SJSA1 (cell line): ENCODE measurements around the gene SLC22A12. TPM values are rescaled to one million over a fixed set of nuclear protein-coding genes. Genes with fewer than 3 reads are reported as not detected.
"Not testable (repeated sequence)": the region's sequence is repeated elsewhere in the genome, so short reads cannot be mapped to it uniquely, and the experiment has no call there.

ENCODE experiments used
- DNase-seq, 2 experiments: peaks; one replicate each; pipeline ENCODE4 v3.0.0-alpha.2; 2015 to 2020; ENCODE audit warnings: low spot score in 2 of 2, low read depth in 1 of 2
- H3K27ac ChIP-seq: fragments of 250-450 bp; sonication (Bioruptor Pico); 2 replicates; pipeline ENCODE4 v1.5.1; 2020; ENCODE audit warnings: mild to moderate bottlenecking, moderate library complexity
- H3K27me3 ChIP-seq: fragments of 250-450 bp; sonication (Bioruptor Pico); replicated peaks from 2 replicates; pipeline ENCODE4 v1.5.1; 2020; ENCODE audit warnings: mild to moderate bottlenecking, moderate library complexity
- H3K36me3 ChIP-seq: fragments of 250-450 bp; sonication (Bioruptor Pico); 2 replicates; pipeline ENCODE4 v1.5.1; 2020; ENCODE audit warnings: mild to moderate bottlenecking
- H3K4me1 ChIP-seq: fragments of 250-450 bp; sonication (Bioruptor Pico); replicated peaks from 2 replicates; pipeline ENCODE4 v1.6.1; 2021; ENCODE audit warnings: mild to moderate bottlenecking
- H3K4me3 ChIP-seq: fragments of 250-450 bp; sonication (Bioruptor Pico); 2 replicates; pipeline ENCODE4 v1.5.1; 2020; ENCODE audit warnings: mild to moderate bottlenecking
- H3K9me3 ChIP-seq: fragments of 250-450 bp; sonication (Bioruptor Pico); replicated peaks from 2 replicates; pipeline ENCODE4 v1.5.1; 2020; ENCODE audit warnings: mild to moderate bottlenecking
- total RNA-seq: library from RNA; depleted of rRNA; stranded (reverse); fragments of >200 nt; shearing (Covaris generic); gene quantifications from 2 replicates; pipeline ENCODE4 v1.2.3, GENCODE V29; 2014

SLC22A12 gene
- total RNA-seq, 1 experiment from 2014 or later = not detected

DNA sequence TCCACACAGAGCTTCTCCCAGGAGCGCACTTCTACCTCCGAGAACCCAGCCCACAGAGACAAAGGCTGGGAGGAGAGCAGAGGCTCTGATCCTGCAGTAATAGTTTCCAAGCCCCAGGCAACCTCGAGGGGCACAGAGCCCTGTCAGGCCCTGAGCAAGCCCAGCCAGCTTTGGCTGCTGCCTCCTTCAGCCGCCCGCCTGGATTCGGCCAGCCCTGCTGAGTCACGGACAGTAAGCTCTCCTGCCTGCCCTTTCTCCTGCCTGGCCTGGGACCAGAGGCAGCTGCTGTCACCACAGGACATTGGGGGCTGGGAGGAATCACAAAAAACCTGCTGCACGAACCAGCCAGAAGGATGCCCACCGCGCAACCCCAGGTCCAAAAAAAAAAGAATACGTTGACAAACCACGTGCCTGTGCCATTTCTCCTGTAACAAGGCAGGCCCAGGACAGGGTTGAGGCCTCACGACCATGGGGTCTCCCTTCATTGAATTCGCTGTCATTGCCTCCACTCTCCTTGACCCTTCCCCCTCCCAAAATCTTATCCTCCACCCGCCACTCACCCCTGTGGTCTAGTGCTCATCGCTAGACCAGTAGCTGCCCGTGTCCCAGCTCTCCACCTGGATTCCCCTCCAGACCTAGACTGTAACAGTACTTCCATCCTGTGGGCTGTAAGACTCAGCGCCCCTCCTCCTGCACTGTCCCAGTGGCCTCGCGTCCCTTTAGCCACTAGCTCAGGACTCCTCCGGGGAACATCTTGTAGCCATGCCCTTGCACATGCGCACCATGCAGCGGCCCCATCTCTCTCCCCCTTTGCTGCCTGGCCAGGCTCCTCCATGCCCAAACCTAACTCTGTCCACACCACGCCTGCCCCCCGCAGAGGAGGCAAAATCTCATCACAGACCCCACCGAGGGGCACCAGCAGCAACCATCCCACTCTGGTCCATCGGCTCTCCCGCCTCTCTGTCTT, 7.4 kb upstream of the SLC22A12 start:
- Histone ChIP-seq H3K27me3 (peaks cover 35% of the 10 kb centered on the region), H3K4me3 (no peak overlapping the region), H3K27ac (no peak overlapping the region), H3K36me3 (no peaks in the 10 kb centered on the region), H3K4me1 (no peaks in the 10 kb centered on the region), H3K9me3 (peaks cover 10% of the 10 kb centered on the region; the same call in 1 of the 2 replicates)
- no peak for DNase-seq

DNA sequence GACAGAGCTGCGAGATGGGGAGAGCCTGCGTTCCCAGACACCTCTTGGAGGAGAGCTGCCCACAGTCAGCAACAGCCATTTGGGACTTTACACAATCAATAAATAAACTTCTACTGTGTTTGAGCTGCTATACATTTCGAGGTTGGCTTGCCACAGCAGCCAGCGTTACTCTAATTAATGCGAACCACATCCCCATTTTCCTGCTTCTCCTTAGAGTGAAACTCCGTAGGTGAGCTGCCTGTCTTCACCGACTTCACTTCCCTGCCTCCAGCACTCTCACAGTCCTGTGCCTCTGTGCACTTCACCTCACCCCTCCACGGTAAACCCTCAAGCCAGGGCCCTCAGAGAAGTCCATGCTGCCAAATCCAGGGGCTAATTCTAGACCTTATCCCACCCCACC, 5.9 kb upstream of the SLC22A12 start:
- no peak for DNase-seq
- peaks cover 11% of the 10 kb centered on the region; the same call in 1 of the 2 replicates for H3K9me3 ChIP-seq
- no peaks in the 10 kb centered on the region for H3K36me3 ChIP-seq
- no peak overlapping the region for H3K4me3 ChIP-seq
- no peak overlapping the region for H3K27ac ChIP-seq
- H3K4me1 ChIP-seq = no peaks in the 10 kb centered on the region
- peaks cover 24% of the 10 kb centered on the region for H3K27me3 ChIP-seq

DNA sequence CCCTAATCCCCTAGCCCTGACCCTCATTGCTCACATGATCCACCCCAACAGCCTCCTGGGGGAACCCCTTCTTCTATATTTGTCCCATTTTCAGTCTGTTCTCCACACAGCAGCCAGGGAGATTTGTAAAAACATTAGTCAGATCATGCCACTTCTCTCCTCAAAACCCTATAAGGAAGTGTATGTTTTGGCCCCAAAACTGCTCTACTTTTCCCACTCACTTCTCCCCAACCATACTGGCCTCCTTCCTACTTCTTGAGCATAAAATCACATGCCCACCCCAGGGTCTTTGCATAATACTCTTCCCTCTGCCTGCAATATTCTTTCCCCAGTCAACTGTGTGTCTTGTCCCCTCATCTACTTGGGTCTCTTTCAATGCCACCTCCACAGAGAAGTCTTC, 4.7 kb upstream of the SLC22A12 start:
- no peak overlapping the region for H3K27ac ChIP-seq
- H3K4me1 ChIP-seq = no peaks in the 10 kb centered on the region
- H3K4me3 ChIP-seq = no peak overlapping the region
- H3K27me3 ChIP-seq = peaks cover 23% of the 10 kb centered on the region
- peaks cover 11% of the 10 kb centered on the region; the same call in 1 of the 2 replicates for H3K9me3 ChIP-seq
- no peak for DNase-seq
- H3K36me3 ChIP-seq = no peaks in the 10 kb centered on the region

DNA sequence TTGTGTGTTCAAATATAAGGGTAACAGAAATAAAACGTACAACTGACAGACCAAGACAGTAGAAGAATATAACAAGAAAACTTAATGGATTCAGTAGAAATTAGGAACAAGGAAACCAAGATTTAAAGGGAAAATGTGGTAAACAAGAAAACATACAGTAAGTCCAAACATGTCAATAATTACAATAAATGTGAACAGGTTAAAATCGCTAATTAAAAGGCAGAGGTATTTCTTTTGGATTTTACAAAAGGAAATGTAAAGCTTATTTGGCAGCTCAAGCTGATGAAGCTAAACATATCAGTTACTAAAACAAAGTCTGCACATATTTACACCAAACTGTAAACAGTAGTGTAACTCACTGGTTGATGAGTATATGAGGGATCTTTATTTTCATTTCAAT, 2.3 kb upstream of the SLC22A12 start:
- H3K27ac ChIP-seq = no peak overlapping the region
- H3K27me3 ChIP-seq = peaks cover 27% of the 10 kb centered on the region
- H3K4me3 ChIP-seq = no peak overlapping the region

DNA sequence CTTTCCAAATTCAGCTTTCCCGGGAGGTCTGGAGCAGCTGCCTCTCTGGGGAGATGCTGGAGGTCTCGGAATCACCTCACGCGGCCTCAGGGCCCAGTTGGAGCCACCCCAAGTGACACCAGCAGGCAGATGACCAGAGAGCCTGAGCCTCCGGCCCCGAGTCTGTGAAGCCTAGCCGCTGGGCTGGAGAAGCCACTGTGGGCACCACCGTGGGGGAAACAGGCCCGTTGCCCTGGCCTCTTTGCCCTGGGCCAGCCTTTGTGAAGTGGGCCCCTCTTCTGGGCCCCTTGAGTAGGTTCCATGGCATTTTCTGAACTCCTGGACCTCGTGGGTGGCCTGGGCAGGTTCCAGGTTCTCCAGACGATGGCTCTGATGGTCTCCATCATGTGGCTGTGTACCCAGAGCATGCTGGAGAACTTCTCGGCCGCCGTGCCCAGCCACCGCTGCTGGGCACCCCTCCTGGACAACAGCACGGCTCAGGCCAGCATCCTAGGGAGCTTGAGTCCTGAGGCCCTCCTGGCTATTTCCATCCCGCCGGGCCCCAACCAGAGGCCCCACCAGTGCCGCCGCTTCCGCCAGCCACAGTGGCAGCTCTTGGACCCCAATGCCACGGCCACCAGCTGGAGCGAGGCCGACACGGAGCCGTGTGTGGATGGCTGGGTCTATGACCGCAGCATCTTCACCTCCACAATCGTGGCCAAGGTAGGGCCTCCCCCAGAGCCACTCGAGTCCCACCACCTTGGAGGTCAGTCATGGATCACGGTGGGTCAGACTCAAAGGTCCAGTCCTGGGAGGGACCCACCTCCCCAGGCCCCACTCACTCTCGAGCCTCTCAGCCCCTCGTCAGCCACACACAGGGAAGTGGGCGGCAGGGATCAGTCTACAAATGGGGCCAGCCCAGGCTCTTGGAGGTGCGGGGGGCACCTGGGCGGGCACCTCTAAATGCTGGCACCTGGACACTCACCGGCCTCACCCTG, 525 bp downstream of the SLC22A12 start:
- Histone ChIP-seq H3K36me3 (no peaks in the 10 kb centered on the region), H3K4me3 (no peak overlapping the region), H3K9me3 (peaks cover 16% of the 10 kb centered on the region), H3K27ac (no peak overlapping the region), H3K27me3 (peaks cover 20% of the 10 kb centered on the region), H3K4me1 (no peaks in the 10 kb centered on the region)
- DNase-seq = no peak

More for the DNA sequence above, 2.3 kb upstream of the SLC22A12 start:
- no peak for DNase-seq
- Histone ChIP-seq H3K4me1 (no peaks in the 10 kb centered on the region), H3K36me3 (no peaks in the 10 kb centered on the region), H3K9me3 (peaks cover 10% of the 10 kb centered on the region; the same call in 1 of the 2 replicates)

DNA sequence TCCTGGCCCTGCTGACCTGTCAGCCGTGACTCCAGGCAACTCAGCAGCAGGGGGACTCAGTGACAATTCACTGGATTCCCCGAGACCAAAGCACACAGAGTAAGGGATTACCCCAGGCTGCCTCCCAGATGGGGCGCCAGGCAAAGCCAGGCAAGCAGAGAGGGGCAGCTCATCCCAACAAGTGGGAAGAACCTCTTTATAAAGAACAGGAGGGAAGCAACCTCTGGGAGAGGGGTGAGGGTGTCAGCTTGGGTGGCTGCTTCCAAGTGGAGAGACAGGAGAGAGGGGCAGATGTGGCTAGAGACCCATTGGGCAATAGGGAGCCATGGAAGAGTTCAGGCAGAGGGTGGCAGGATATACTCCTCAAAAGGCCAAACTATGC, 1.2 kb downstream of the SLC22A12 start:
- Histone ChIP-seq H3K36me3 (no peaks in the 10 kb centered on the region), H3K4me1 (no peaks in the 10 kb centered on the region), H3K27ac (no peak overlapping the region), H3K9me3 (peaks cover 23% of the 10 kb centered on the region), H3K27me3 (peaks cover 20% of the 10 kb centered on the region), H3K4me3 (no peak overlapping the region)
- no peak for DNase-seq

DNA sequence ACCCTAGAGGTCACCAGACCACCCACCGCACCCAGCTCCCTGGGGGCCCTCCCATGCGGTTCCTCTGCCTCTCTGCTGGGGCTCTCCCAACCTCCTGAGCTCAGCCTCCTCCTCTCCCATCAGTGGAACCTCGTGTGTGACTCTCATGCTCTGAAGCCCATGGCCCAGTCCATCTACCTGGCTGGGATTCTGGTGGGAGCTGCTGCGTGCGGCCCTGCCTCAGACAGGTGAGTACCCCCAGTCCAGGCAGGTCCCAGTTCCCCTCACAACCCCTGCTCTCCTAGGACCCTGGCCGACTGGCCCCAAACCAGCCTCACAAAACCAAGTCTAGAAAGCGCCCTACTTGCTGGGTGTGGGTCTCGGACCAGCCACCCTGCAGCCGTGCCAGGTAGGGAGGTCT, 1.6 kb downstream of the SLC22A12 start:
- H3K27me3 ChIP-seq = peaks cover 20% of the 10 kb centered on the region
- H3K36me3 ChIP-seq = no peaks in the 10 kb centered on the region
- DNase-seq = no peak
- peaks cover 23% of the 10 kb centered on the region for H3K9me3 ChIP-seq
- no peak overlapping the region for H3K27ac ChIP-seq
- no peak overlapping the region for H3K4me3 ChIP-seq
- H3K4me1 ChIP-seq = no peaks in the 10 kb centered on the region

DNA sequence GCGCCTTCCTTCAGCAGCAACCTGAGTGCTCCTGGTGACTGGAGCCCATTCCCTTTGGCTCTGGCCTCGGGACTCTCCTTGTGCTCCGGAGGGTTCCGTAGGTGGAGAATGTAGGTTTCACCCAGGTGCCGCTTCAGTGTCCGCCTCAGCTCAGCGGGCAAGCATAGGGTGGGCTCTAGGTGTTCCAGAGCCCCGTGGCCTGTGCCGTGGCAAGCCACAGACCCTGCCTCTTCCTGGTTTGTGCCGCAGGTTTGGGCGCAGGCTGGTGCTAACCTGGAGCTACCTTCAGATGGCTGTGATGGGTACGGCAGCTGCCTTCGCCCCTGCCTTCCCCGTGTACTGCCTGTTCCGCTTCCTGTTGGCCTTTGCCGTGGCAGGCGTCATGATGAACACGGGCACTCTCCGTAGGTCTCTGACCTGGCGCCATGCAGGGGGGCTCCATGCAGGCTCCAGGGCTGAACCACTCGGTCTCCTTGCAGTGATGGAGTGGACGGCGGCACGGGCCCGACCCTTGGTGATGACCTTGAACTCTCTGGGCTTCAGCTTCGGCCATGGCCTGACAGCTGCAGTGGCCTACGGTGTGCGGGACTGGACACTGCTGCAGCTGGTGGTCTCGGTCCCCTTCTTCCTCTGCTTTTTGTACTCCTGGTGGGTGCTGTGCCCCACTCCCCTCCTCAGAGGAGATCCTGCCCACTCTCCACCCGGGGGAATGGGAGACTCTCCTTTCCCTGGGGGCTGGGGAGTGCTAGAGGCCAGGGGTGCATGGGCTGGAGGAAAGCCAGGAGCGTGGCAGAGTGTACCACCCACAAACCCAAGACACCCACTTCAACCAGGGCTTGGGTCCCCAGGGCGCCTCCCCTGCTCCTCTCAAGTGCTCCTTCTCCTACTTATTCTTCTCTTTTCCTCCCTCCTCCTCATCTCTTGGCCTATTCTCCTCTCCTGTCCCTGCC, 2.4 kb downstream of the SLC22A12 start:
- Histone ChIP-seq H3K4me3 (no peak overlapping the region), H3K4me1 (no peaks in the 10 kb centered on the region), H3K27me3 (peaks cover 20% of the 10 kb centered on the region), H3K36me3 (no peaks in the 10 kb centered on the region), H3K27ac (no peak overlapping the region), H3K9me3 (peaks cover 17% of the 10 kb centered on the region)
- no peak for DNase-seq

DNA sequence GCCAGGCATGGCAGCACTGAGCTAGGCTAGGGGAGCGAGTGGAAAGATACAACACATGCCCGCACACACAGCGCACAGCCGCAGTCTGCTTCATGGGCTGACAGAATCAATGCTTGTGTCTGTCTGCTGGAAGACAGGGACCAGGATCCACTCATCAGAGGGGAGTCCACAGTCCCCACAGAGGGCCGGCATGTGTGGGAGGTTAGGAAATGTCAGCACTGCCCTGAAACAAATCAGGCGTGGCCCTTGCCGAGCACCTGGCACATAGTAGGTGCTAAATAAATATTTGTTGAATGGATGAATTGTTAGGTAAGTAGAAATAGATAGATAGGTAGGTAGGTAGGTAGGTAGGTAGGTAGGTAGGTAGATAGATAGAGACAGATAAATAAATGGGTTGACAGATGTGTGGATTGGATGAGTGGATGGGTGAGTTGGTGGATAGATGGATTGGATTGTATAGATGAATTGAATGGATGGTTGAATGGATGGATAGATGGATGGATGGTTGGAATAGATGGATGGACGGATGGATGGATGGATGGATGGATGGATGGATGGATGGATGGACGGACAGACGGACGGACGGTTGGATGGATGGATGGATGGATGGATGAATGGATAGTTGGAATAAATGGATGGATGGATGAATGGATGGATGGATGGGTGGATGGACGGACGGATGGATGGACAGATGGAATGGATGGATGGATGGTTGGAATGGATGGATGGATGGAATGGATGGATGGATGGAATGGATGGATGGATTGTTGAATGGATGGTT, 3.3 kb downstream of the SLC22A12 start:
- Histone ChIP-seq H3K27me3 (peaks cover 24% of the 10 kb centered on the region), H3K27ac (no peak overlapping the region), H3K4me1 (no peaks in the 10 kb centered on the region), H3K4me3 (no peak overlapping the region), H3K9me3 (peaks cover 15% of the 10 kb centered on the region; the same call in 1 of the 2 replicates), H3K36me3 (no peaks in the 10 kb centered on the region)
- no peak for DNase-seq

DNA sequence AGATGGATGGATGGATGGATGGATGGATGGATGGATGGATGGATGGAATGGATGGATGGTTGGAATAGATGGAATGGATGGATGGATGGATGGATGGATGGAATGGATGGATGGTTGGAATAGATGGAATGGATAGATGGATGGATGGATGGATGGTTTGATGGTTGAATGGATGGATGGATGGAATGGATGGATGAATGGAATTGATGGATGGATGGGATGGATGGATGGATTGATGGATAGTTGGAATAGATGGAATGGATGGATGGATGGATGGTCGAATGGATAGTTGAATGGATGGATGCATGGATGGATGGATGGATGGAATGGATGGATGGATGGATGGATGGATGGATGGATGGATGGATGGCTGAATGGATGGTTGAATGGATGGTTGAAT, 4.9 kb downstream of the SLC22A12 start:
- H3K4me1 ChIP-seq, DNase-seq, H3K36me3 ChIP-seq, H3K4me3 ChIP-seq, H3K27ac ChIP-seq: not testable (repeated sequence)
- peaks cover 17% of the 10 kb centered on the region for H3K27me3 ChIP-seq
- H3K9me3 ChIP-seq = peaks cover 15% of the 10 kb centered on the region; the same call in 1 of the 2 replicates

DNA sequence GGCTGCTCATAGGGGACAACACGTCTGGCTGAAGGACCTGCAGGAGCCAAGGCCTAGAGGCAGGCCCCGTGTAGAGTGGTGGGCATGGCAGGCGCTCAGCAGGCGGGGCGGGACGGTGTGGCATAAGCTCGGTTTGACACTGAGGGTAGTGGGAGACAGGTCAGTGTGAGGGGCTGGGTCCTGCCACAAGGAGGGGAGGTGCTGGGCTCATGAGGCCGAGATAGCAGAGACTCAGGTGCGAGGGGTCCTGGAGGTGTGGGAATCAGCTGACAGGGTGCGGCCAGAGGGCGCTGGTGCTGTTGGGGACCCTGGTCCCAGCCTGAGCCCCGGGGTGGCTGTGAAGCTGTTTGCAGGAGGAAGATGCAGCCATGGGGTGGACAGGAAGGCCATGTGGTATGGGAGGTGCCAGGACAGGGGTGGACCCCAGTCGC, 6.7 kb downstream of the SLC22A12 start:
- peaks cover 16% of the 10 kb centered on the region for H3K9me3 ChIP-seq
- H3K27ac ChIP-seq = no peak overlapping the region
- no peaks in the 10 kb centered on the region for H3K4me1 ChIP-seq
- no peak overlapping the region for H3K4me3 ChIP-seq
- no peak for DNase-seq
- peaks cover 7% of the 10 kb centered on the region for H3K27me3 ChIP-seq
- no peaks in the 10 kb centered on the region for H3K36me3 ChIP-seq

DNA sequence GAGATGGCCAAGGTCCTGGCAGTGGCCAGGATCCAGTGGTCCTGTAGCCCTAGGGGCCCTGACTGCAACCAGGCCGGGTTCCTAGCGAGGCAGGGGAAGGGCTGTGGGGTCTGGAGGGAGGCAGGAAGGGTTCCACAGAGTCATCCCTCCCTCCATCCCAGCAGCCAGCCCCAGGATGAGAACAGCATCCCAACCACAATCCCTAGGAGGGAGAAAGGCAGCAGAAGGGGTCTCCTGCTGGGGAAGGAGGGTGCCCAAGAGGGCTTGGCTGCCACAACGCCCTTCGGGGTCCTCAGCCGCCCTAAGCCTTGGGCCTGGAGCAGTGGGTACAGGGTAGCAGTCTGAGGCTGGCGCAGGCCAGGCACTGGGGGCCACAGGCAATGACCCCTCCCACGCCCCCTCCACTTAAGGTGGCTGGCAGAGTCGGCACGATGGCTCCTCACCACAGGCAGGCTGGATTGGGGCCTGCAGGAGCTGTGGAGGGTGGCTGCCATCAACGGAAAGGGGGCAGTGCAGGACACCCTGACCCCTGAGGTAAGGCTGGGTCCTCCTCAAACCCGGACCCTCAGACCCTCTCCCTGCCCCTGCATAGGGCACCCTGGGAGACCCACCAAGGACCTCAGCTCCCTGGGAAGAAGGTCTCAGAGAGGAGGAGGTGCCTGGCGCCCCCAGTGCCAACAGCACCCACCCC, 7.2 kb downstream of the SLC22A12 start:
- Histone ChIP-seq H3K27ac (no peak overlapping the region), H3K27me3 (peaks cover 13% of the 10 kb centered on the region), H3K4me3 (no peak overlapping the region), H3K36me3 (no peaks in the 10 kb centered on the region), H3K9me3 (peaks cover 16% of the 10 kb centered on the region), H3K4me1 (no peaks in the 10 kb centered on the region)
- DNase-seq = no peak
